ENCODE data around the gene TPI1.

Gene TPI1

GRCh38 chr12:6849976-6850560 lies 17.3 kb upstream of the TPI1 start:
- DNase-seq (ENCODE audit: low read depth, low spot score), result no peak
- Histone ChIP-seq H3K9ac (ENCODE audit: insufficient read length) (peak overlapping the region; percentile 77), H3K27ac (no peak overlapping the region), H3K9me3 (ENCODE audit: low read depth, low read length) (no peaks in the 10 kb centered on the region), H3K4me3 (peak overlapping the region; percentile 82), H3K36me3 (ENCODE audit: insufficient read depth, low read length) (peaks cover 37% of the 10 kb centered on the region)
- no peak for TF ChIP-seq FOXP2 (optimal IDR thresholded peaks at IDR 0.05; ENCODE audit: control extremely low read depth, extremely low read length, insufficient read depth)
- TF ChIP-seq EZH2 (IDR thresholded peaks at IDR 0.05), result no peak
- no peak for TF ChIP-seq POLR2AphosphoS5 (IDR thresholded peaks at IDR 0.05; ENCODE audit: borderline replicate concordance, low read depth, low read length)

- peak overlapping the region; percentile 82 for H3K4me3 ChIP-seq
- H3K9ac ChIP-seq (ENCODE audit: insufficient read length), result peak overlapping the region; percentile 77
- H3K9me3 ChIP-seq (ENCODE audit: low read depth, low read length), result no peaks in the 10 kb centered on the region
- DNase-seq (ENCODE audit: low read depth, low spot score), result no peak
- H3K27ac ChIP-seq, result no peak overlapping the region
- no peak for TF ChIP-seq FOXP2 (optimal IDR thresholded peaks at IDR 0.05; ENCODE audit: control extremely low read depth, extremely low read length, insufficient read depth)
- no peak for TF ChIP-seq EZH2 (IDR thresholded peaks at IDR 0.05)
- TF ChIP-seq POLR2AphosphoS5 (IDR thresholded peaks at IDR 0.05; ENCODE audit: borderline replicate concordance, low read depth, low read length), result no peak
- H3K36me3 ChIP-seq (ENCODE audit: insufficient read depth, low read length), result peaks cover 44% of the 10 kb centered on the region
These were observed 16.6 kb upstream of the TPI1 start for GRCh38 chr12:6850796-6851152.

GRCh38 chr12:6851153-6851920 lies 16.0 kb upstream of the TPI1 start, which contains the start of gene CDCA3:
Gene CDCA3 (minus strand): TSS chr12:6851286. CDS start chr12:6850952, 334 bp downstream.
- peak within 1 kb of the TSS; percentile 92 for H3K27ac ChIP-seq
- peak within 1 kb of the TSS; percentile 86 for H3K9ac ChIP-seq (ENCODE audit: insufficient read length)
- peak; percentile 97 for DNase-seq (ENCODE audit: low read depth, low spot score)
- TF ChIP-seq POLR2AphosphoS5 (IDR thresholded peaks at IDR 0.05; ENCODE audit: borderline replicate concordance, low read depth, low read length), result peak; percentile 76; the same call in 1 of the 2 replicates
- TF ChIP-seq FOXP2 (optimal IDR thresholded peaks at IDR 0.05; ENCODE audit: control extremely low read depth, extremely low read length, insufficient read depth), result peak; percentile 53
- no peak for TF ChIP-seq EZH2 (IDR thresholded peaks at IDR 0.05)
- H3K4me3 ChIP-seq, result peak within 1 kb of the TSS; percentile 82
- H3K9me3 ChIP-seq (ENCODE audit: low read depth, low read length), result no peaks in the 10 kb centered on the region
- H3K36me3 ChIP-seq (ENCODE audit: insufficient read depth, low read length), result peaks cover 49% of the 10 kb centered on the region

- H3K4me3 ChIP-seq, result peak within 1 kb of the TSS; percentile 82
- peak within 1 kb of the TSS; percentile 86 for H3K9ac ChIP-seq (ENCODE audit: insufficient read length)
- peak; percentile 69; the same call in 1 of the 2 replicates for TF ChIP-seq POLR2AphosphoS5 (IDR thresholded peaks at IDR 0.05; ENCODE audit: borderline replicate concordance, low read depth, low read length)
- no peak for TF ChIP-seq EZH2 (IDR thresholded peaks at IDR 0.05)
- peak; percentile 97 for DNase-seq (ENCODE audit: low read depth, low spot score)
- no peaks in the 10 kb centered on the region for H3K9me3 ChIP-seq (ENCODE audit: low read depth, low read length)
- peaks cover 50% of the 10 kb centered on the region for H3K36me3 ChIP-seq (ENCODE audit: insufficient read depth, low read length)
- peak within 1 kb of the TSS; percentile 92 for H3K27ac ChIP-seq
These were observed 15.2 kb upstream of the TPI1 start, which contains the start of gene USP5 for GRCh38 chr12:6851921-6852650. Gene USP5 (plus strand): TSS chr12:6852150. CDS start chr12:6852180, 30 bp downstream.

- no peak for TF ChIP-seq FOXP2 (optimal IDR thresholded peaks at IDR 0.05; ENCODE audit: control extremely low read depth, extremely low read length, insufficient read depth)
- TF ChIP-seq POLR2AphosphoS5 (IDR thresholded peaks at IDR 0.05; ENCODE audit: borderline replicate concordance, low read depth, low read length), result no peak
- no peak for TF ChIP-seq EZH2 (IDR thresholded peaks at IDR 0.05)
- Histone ChIP-seq H3K36me3 (ENCODE audit: insufficient read depth, low read length) (peaks cover 50% of the 10 kb centered on the region), H3K9ac (ENCODE audit: insufficient read length) (peak overlapping the region; percentile 80), H3K4me3 (peak overlapping the region; percentile 82), H3K9me3 (ENCODE audit: low read depth, low read length) (no peaks in the 10 kb centered on the region), H3K27ac (no peak overlapping the region; the same call in 1 of the 2 replicates)
- DNase-seq (ENCODE audit: low read depth, low spot score), result no peak
These were observed 14.5 kb upstream of the TPI1 start for GRCh38 chr12:6852651-6853354.

- DNase-seq (ENCODE audit: low read depth, low spot score), result no peak
- Histone ChIP-seq H3K36me3 (ENCODE audit: insufficient read depth, low read length) (peaks cover 52% of the 10 kb centered on the region), H3K9ac (ENCODE audit: insufficient read length) (peak overlapping the region; percentile 80), H3K4me3 (peak overlapping the region; percentile 82; the same call in 1 of the 2 replicates), H3K27ac (no peak overlapping the region), H3K9me3 (ENCODE audit: low read depth, low read length) (no peaks in the 10 kb centered on the region)
- TF ChIP-seq FOXP2 (optimal IDR thresholded peaks at IDR 0.05; ENCODE audit: control extremely low read depth, extremely low read length, insufficient read depth), result no peak
- TF ChIP-seq EZH2 (IDR thresholded peaks at IDR 0.05), result no peak
- TF ChIP-seq POLR2AphosphoS5 (IDR thresholded peaks at IDR 0.05; ENCODE audit: borderline replicate concordance, low read depth, low read length), result no peak
These were observed 13.7 kb upstream of the TPI1 start for GRCh38 chr12:6853626-6854025.

GRCh38 chr12:6854036-6854435 lies 13.3 kb upstream of the TPI1 start:
- no peak overlapping the region for H3K27ac ChIP-seq

More at GRCh38 chr12:6854036-6854435, 13.3 kb upstream of the TPI1 start:
- TF ChIP-seq FOXP2 (optimal IDR thresholded peaks at IDR 0.05; ENCODE audit: control extremely low read depth, extremely low read length, insufficient read depth), result no peak
- no peak for TF ChIP-seq EZH2 (IDR thresholded peaks at IDR 0.05)
- Histone ChIP-seq H3K9ac (ENCODE audit: insufficient read length) (no peak overlapping the region), H3K9me3 (ENCODE audit: low read depth, low read length) (no peaks in the 10 kb centered on the region), H3K36me3 (ENCODE audit: insufficient read depth, low read length) (peaks cover 52% of the 10 kb centered on the region), H3K4me3 (no peak overlapping the region)
- DNase-seq (ENCODE audit: low read depth, low spot score), result no peak

All from SK-N-MC (cell line).